HG02642 (cell line): ENCODE results near the gene ZC3H8.
A peak's percentile ranks its signal among the peaks of the same experiment; 100 is the strongest.
"Not testable (repeated sequence)": the region's sequence is repeated elsewhere in the genome, so short reads cannot be mapped to it uniquely, and the experiment has no call there.

ENCODE experiments used
- ATAC-seq: cut with Tn5 transposase; IDR thresholded peaks from one replicate; pipeline ENCODE4 v1.9.1; 2021; ENCODE audit warnings: mild to moderate bottlenecking; ENCODE audit not compliant: unreplicated experiment, poor library complexity

Gene ZC3H8

GRCh38 chr2:112254466-112255240, at the start of gene ZC3H8:
Gene ZC3H8, minus strand, starts transcription at chr2:112255042. Its CDS starts 61 bp downstream, at chr2:112254981.
- ATAC-seq = peak; percentile 94

GRCh38 chr2:112304298-112304941, 49.6 kb upstream of the ZC3H8 start:
- peak; percentile 56 for ATAC-seq

- ATAC-seq = no peak
Measured at GRCh38 chr2:112301973-112302372, 47.1 kb upstream of the ZC3H8 start.

GRCh38 chr2:112301171-112301584, 46.3 kb upstream of the ZC3H8 start:
- ATAC-seq = no peak

- ATAC-seq = no peak
Measured at GRCh38 chr2:112296407-112296806, 41.6 kb upstream of the ZC3H8 start.

- ATAC-seq = no peak
Measured at GRCh38 chr2:112295407-112296078, 40.7 kb upstream of the ZC3H8 start.

- ATAC-seq = no peak
Measured at GRCh38 chr2:112293636-112294401, 39.0 kb upstream of the ZC3H8 start.

GRCh38 chr2:112290648-112291047, 35.8 kb upstream of the ZC3H8 start:
- ATAC-seq = no peak

GRCh38 chr2:112290088-112290487, 35.2 kb upstream of the ZC3H8 start:
- ATAC-seq = no peak

GRCh38 chr2:112283535-112283934, 28.7 kb upstream of the ZC3H8 start:
- ATAC-seq = not testable (repeated sequence)

- ATAC-seq = not testable (repeated sequence)
Measured at GRCh38 chr2:112282066-112282465, 27.2 kb upstream of the ZC3H8 start.

GRCh38 chr2:112277596-112278220, 22.9 kb upstream of the ZC3H8 start:
- no peak for ATAC-seq

GRCh38 chr2:112276954-112277353, 22.1 kb upstream of the ZC3H8 start:
- no peak for ATAC-seq

- ATAC-seq = peak; percentile 62
Measured at GRCh38 chr2:112275887-112276773, 21.3 kb upstream of the ZC3H8 start.

- ATAC-seq = peak; percentile 96
Measured at GRCh38 chr2:112275311-112275886, 20.6 kb upstream of the ZC3H8 start, which contains the start of gene ZC3H6. Gene ZC3H6, plus strand, starts transcription at chr2:112275597. Its CDS starts 398 bp downstream, at chr2:112275995.

GRCh38 chr2:112273349-112273748, 18.5 kb upstream of the ZC3H8 start:
- no peak for ATAC-seq

GRCh38 chr2:112272669-112273068, 17.8 kb upstream of the ZC3H8 start:
- ATAC-seq = no peak

GRCh38 chr2:112268547-112268946, 13.7 kb upstream of the ZC3H8 start:
- no peak for ATAC-seq

GRCh38 chr2:112262876-112263275, 8.0 kb upstream of the ZC3H8 start:
- no peak for ATAC-seq
